ENCODE results near the gene CCDC117.
"Not testable (repeated sequence)": the region's sequence is repeated elsewhere in the genome, so short reads cannot be mapped to it uniquely, and the experiment has no call there.

The CCDC117 gene, protein sequence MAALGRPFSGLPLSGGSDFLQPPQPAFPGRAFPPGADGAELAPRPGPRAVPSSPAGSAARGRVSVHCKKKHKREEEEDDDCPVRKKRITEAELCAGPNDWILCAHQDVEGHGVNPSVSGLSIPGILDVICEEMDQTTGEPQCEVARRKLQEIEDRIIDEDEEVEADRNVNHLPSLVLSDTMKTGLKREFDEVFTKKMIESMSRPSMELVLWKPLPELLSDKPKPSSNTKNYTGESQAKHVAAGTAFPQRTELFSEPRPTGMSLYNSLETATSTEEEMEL

DNA sequence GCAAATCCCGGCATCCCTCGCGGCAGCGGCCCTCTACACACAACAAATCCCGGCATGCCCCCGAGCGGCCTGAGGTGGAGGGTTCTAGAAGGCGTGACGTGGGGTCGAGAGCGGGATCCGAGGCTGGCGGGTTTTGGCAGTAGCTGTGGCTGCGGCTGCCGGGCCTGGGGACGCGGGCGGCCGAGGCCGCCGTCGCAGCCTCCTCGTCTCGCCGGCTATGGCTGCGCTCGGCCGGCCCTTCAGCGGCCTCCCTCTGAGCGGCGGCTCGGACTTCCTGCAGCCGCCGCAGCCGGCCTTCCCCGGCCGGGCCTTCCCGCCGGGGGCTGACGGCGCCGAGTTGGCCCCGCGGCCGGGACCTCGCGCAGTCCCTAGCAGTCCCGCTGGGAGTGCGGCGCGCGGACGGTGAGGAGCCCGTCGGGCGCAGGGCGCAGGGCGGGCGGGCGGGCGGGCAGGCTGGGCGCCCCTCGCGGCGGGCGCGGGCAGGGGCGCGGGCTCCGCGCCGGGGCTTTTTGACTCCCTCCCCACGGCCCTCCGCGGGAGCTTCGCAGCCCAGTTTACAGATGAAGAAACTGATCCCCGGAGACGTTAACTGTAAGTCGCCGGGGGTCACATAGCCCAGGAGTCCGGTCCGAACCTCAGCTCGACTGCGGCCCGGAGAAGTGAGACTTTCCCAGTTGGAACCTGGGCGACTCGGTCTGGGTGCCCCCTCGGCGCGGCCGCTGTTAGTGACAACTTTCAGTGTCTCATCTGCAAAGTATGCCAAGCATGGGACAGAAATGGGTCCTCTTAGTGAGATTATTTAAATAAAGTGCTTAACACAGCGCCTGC lies at the start of gene CCDC117:
TSS of gene CCDC117 (plus strand) at position 63 of the 828 bp plus-strand sequence. CDS start at position 218, 155 bp downstream.
- peak; percentile 96 for DNase-seq

DNA sequence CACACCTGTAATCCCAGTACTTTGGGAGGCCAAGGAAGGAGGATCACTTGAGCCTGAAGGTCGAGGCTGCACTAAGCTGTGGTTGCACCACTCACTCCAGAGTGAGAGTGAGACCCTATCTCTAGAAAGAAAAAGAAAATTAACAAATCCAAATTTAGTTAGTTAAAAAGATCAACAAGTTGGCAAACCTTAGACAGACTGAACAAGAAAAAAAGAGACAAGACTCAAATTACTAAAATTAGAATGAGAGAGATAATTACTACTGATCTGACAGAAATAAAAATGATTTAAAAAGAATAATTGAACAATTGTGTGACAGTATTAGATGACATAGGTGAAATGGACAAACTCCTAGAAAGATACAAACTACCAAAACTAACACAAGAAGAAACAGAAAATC lies 44.5 kb upstream of the CCDC117 start:
- DNase-seq: no peak

DNA sequence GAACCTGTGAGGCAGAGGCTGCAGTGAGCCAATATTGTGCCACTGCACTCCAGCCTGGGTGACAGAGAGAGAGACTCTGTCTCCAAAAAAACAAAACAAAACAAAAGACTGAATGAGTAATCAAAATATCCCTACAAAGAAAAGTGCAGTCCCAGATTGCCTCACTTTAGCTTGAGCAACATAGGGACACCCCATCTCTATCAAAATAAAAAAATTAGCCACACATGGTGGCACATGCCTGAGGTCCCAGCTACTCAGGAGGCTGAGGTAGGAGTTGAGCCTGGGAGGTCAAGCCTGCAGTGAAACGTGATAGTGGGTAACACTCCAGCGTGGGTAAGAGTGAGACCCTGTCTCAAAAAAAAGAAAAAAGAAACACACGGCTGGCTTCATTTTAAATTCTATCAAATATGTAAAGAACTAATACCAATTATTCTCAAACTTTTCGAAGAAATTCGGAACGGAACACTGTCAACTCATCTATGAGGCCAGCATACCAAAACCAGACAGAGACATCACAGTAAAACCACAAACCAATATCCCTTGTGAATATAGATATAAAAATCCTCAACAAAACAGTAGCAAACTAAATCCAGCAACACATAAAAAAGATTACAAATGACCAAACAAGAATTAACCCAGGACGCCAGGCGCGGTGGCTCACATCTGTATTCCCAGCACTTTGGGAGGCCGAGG lies 43.7 kb upstream of the CCDC117 start:
- no peak for DNase-seq

DNA sequence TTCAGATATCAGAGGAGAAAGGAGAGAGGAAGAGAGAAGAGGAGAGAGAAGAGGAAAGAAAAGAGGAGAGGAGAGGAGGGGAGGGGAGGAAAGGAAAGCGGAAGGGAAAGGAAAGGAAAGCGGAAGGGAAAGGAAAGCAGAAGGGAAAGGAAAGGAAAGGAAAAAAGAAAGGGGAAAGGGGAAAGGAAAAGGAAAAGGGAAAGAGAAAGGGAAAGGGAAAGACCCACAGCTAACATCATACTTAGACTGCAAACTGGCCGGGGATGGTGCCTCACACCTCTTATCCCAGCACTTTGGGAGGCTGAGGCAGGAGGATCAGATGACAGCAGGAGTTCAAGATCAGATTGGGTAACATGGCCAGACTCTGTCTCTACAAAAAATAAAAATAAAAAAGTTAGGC lies 42.3 kb upstream of the CCDC117 start:
- no peak for DNase-seq

DNA sequence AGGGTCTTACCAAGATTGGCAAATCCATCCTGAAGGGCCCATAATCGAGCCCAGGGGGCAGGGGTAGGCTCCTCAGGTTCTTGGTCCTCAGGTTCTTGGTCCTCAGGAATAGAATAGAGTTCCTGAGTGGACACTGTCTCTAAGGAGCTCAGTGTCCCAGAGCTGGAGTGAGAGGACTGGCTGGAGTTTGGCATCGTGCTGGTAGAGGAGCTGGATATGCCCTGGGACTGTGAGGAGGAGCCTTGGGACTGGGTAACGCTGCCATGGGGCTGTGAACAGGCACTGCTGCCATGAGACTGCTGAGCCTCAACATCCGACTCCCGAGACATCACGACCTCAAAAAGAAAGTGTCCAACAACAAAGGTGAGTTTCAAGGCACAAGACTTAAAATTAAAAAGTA lies 38.1 kb upstream of the CCDC117 start:
- no peak for DNase-seq

DNA sequence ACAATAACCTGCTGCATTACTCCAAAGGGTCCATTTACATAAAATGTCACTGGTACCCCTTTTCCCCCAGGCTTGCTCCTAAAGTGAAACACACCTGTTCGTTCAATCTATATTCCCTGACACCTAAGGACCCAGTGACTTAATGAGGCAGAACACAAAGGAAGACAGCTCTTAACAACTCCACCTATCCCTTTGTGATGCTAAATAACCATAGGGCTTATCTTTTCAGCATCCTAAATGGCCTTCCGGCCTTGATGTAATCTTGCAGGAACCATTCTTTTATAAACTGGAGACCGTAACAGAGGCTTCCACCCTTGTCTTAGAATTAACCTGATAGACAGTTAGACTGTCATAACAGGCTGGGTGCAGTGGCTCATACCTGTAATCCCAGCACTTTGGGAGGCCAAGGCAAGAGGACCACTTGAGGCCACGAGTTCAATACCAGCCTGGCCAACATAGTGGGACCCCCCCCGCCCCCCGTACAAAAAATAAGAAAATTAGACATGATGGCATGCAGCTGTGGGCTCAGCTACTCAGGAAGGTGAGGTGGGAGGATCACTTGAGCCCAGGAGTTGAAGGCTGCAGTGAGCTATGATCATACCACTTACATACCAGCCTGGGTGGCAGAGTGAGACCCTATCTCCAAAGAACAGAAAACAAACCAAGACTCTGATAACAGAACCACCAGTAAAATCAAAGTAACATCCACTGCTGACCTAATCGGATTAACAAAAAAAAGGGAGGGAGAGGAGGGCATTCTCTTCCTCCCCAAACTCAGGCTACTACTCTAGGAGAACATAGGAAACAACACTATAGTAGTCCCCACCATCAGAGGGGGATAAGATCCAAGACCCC lies 36.0 kb upstream of the CCDC117 start:
- DNase-seq: peak; percentile 1

DNA sequence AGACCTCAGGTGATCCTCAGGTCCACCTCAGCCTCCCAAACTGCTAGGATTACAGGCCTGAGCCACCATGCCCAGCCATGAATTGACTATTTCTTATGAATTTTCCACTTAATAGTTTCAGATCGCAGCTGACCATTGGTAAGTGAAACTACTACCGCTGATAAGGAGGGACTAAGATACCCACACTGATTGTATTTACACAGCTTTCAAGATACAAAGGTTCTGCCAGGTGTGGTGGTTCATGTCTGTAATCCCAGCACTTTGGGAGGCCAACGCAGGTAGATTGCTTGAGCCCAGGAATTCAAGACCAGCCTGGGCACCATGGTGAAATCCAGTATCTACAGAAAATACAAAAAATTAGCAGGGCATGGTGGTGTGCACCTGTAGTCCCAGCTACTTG lies 34.8 kb upstream of the CCDC117 start:
- no peak for DNase-seq

DNA sequence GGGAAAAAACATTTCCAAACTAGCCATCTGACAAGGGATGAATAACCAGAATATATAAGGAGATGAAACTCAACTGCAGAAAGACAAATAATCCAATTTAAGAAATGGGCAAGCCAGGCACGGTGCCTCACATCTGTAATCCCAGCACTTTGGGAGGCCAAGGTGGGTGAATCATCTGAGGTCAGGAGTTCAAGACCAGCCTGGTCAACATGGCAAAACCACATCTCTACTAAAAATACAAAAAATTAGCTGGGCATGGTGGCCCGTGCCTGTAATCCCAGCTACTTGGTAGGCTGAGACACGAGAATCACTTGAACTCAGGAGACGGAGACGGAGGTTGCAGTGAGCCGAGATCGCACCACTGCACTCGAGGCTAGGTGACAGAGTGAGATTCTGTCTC lies 33.6 kb upstream of the CCDC117 start:
- not testable (repeated sequence) for DNase-seq

DNA sequence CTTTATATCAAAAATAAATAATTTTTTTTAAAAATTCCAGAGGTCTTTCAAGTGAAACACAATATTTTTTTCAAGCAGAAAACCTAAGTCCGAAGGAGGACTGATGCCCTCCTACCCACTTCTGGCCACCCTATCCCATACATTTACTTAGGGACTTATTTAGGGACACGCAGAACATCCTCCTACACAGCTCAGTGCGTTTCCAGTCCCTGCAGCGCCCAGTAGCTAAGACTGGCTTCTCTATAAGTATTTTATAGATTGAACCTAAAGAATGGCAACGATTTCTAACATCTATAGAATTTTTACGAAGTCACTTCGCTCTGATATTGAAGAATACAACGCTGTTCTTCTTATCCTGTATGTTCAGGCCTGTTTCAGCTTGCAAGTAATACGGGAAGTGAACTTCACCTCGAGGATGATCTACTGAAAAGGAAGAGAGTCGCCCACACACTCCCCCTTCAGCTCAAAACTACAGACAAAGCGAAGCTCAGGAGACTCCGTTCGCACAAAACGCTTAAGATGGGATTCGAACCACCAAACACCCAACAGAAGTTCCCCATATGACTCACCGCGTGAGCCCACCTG lies 31.2 kb upstream of the CCDC117 start:
- peak; percentile 52 for DNase-seq

DNA sequence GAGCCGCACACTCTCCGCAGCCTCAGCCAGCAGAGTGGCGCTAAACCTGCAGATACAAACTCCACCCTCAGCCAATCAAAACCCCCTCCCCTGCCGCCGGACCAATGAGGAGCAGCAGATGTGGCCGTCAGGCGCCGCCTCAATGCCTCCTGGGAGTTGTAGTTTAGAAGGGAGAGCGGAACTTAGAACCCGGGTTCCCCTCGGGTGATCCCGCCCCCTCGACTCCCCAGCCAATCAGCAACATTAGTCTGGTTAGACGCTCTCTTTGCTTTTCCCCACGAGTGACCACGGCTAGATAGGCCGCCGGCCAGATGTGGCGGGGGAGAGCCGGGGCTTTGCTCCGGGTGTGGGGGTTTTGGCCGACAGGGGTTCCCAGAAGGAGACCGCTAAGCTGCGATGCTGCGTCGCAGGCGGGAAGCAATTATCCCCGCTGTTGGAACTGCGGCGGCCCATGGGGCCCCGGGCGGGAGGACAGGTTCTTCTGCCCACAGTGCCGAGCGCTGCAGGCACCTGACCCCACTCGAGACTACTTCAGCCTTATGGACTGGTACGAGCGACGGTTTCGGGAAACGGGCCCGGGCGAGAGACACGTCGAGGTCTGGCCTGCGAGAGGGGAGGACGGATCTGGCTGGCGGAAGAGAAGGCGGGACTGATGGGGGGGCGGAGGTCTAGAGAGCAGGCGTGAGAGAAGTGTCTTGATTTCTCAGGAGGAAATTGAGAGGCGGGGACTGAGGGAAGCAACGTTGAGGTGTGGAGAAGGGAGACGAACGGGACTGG lies 30.5 kb upstream of the CCDC117 start, which contains the start of the genes CHEK2 and HSCB:
TSS of gene CHEK2 (minus strand) at position 36 of the 777 bp plus-strand sequence. CDS start 7,099 bp downstream, outside the sequence.
TSS of gene HSCB (plus strand) at position 255 of the 777 bp plus-strand sequence. CDS start at position 312, 57 bp downstream.
- DNase-seq: peak; percentile 99

DNA sequence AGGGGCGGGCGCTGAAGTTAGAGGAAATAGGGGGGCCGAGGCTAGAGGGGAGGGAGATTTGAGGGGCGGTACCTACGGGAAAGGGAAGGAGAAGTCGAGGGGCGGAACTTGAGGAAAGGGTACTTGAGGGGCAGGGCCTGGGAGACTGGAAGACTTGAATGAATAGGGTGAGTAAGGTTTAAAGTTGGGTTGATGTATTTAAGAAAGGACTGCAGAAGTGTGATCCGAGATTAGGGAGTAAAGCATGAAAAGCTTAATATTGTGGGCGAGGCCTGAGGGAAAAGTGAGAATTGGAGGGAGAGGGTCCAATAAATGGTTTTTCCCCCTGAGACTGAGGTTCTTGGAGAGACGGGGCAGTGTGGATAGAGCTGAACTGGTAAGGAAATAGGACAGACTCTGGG lies 29.9 kb upstream of the CCDC117 start:
- no peak for DNase-seq

DNA sequence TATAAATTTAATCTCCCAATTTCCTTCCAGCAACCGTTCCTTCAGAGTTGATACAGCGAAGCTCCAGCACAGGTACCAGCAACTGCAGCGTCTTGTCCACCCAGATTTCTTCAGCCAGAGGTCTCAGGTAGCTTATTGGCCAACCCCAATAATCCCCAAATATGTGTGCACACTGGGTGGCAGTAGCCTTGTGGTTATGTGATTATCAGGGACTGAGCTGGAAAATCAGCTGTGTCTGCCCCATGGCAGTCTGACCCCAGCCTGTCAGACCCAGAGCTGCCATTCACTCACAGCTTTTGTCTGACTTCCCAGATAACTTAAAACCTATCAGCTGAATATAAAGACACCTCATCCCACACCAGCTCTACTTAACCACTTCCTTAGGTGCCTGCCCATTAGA lies 28.6 kb upstream of the CCDC117 start:
- DNase-seq: no peak

DNA sequence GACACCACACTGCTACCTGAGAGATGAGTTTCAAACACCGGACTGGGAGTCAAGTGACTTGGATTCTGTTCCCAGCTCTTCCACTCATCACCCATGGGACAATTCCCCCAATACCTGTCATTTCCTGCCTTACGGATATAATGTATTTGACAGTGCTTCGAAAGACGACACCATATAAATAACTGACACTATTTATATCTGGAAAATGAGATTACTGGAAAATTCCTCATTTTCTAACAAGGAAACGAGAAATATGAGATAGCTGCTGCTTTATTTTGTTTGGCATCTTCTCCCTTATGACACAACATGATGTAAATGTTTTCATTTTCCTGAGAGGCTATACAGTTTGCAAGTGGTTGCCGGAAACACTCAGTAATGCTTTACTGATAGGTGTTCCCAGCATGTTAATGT lies 22.0 kb upstream of the CCDC117 start:
- DNase-seq: no peak

DNA sequence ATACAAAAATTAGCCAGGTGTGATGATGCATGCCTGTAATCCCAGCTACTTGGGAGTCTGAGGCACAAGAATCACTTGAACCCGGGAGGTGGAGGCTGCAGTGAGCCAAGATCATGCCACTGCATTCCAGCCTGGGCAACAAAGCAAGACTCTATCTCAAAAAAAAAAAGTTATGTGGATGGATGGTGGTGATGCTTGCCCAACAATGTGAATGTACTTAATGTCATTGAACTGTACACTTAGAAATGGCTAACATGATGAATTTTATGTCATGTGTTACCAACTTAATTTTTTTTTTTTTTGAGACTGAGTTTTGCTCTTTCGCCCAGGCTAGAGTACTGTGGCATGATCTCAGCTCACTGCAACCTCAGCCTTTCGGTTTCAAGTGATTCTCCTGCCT lies 18.0 kb upstream of the CCDC117 start:
- DNase-seq: not testable (repeated sequence)

DNA sequence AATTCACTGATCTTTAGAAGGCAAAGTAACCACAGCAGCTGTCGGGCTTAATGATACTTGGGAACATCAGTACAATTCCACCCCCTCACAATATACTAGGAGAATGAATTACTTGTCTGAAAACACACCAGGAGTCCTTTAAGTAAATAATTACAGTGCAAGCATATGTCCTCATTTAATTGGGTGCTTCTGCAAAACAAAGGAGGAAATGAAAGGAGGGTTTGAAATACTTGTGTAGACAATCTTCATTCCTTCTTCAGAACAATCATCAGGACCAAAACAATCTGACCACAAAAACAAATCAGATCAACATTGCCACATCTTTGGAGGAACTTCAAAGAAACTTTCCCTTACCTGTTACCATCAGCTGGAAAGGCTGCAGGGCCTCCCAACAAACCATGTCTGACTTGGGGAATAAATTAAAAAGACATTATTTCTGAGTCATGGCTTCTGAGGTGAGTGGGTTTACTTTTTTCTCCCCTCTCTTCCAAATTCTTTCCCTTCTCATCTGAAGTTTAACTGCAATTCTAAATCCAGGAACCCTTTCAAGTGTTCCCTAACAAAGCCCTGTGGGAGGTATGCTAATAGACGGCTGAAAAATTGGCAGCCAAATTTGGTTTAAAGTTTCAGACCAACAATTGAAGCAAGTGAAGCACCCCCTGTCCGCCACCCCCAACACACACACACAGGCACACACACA lies 12.5 kb upstream of the CCDC117 start:
- DNase-seq: no peak

DNA sequence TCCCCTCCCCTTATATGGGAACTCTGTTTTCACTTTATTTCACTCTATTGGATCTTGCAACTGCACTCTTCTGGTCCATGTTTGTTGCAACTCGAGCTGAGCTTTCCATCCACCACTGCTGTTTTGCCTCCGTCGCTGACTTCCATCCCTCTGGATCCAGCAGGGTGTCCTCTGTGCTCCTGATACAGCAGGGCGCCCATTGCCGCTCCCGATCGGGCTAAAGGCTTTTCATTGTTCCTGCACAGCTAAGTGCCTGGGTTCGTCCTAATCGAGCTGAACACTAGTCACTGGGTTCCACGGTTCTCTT lies 11.1 kb upstream of the CCDC117 start:
- DNase-seq: no peak

DNA sequence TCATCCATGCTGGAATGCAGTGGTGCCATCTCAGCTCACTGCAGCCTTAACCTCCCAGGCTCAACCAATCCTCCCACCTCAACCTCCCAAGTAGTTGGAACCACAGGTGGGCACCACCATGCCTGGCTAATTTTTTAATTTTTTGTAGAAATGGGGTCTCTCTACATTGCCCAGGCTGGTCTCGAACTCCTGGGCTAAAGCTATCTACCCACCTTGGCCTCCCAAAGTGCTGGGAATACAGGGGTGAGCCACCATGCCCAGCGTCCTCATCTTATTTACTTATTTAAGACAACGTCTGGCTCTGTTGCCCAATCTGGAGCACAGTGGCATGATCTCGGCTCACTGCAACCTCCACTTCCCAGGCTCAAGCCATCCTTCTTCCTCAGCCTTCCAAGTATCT lies 10.5 kb upstream of the CCDC117 start:
- DNase-seq: not testable (repeated sequence)

DNA sequence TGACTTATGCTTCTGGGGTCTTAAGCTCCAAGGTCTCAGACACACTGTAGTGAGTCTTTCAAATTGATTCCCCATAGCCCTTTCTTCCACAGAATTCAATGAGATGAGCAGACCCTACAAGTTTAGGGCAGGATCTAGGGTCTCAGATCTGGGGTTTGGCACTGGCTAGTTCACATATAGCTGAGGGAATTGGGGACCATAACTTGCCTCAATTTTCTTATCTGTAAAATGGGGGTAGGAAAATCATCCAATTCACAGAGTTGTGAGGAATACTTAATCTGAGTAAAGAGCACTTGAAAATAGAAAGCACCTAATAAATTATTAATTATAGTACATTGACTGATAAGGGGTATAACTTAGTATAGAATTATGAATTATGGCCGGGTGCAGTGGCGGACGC lies 5.9 kb upstream of the CCDC117 start:
- no peak for DNase-seq

DNA sequence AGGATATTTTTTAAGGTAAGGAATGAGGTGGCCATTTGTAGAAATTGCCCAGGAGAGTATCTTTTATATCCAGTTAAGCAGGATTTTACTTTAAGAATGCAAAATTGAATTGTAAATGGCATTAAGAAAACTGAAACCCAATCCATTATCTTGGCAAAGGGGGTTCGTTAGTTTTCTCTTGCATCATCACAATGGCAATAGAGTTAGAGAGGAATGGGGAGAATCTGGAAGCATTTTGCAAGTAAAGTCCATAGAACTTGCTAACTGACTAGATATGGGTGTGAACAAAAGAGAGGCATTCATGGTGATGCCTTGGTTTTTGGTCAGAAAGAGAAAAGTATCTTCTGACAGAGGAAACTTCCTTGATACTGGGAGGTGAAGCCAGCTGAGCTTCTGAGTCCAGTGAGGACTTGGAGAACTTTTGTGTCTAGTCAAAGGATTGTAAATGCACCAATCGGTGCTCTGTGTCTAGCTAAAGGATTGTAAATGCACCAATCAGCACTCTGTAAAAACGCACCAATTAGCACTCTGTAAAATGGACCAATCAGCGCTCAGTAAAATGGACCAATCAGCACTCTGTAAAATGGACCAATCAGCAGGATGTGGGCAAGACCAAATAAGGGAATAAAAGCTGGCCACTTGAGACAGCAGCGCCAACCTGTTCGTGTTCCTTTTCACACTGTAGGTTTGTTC lies 3.6 kb upstream of the CCDC117 start:
- no peak for DNase-seq
